ENCODE measurements around the gene PHGDH. TPM values are rescaled to one million over a fixed set of nuclear protein-coding genes. Genes with fewer than 3 reads are reported as not detected.
"Not testable (repeated sequence)": the region's sequence is repeated elsewhere in the genome, so short reads cannot be mapped to it uniquely, and the experiment has no call there.

PHGDH gene
- total RNA-seq, 4 donors from 2014 or later, result 16.5 to 56.3 (median 42.9) TPM

DNA sequence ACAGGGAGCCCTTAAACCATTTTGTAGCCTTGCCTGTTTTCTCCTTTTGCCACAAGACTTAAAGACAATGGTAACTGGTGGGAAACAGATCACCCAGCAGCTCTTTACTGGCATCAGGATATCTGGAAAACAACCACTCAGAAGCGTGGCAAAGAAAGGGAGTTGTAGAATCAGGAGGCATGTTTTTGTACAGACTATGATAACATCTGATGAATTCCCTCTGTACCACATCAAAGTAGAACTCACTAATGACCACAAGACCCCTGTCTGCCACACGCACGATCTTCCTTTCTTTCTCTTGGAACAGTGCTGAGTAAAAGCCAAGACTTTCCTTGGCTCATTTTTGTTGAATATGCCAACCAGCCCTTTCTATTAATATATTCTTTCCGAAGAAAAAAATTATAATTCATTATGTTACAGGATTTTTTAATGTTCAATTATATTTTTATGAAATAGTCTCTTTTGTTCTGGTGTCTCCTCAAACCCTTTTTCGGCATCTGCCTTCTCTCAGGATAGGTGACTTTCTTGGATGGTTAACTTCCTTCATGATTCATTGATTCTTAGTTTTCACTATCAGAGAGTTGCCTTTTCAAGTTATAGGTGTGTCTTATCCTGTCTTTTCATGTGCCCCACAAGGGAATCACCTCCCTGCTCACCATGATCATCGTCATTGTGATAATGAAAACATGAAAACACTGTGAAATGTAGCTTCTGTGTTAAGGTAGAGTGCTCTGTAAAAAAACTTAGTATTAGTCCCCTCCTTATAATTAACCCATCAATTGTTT lies 7.9 kb upstream of the PHGDH start:
- no peak overlapping the region for H3K4me3 ChIP-seq
- no peak for DNase-seq (ENCODE audit: low spot score in 2 of 2)
- 80 to 82% methylated on average over 6 of the region's 6 CpGs for WGBS, 2 donors

DNA sequence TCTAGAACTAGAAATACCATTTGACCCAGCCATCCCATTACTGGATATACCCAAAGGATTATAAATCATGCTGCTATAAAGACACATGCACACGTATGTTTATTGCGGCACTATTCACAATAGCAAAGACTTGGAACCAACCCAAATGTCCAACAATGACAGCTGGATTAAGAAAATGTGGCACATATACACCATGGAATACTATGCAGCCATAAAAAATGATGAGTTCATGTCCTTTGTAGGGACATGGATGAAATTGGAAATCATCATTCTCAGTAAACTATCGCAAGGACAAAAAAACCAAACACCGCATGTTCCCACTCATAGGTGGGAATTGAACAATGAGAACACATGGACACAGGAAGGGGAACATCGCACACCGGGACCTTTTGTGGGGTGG lies 5.1 kb upstream of the PHGDH start:
- not testable (repeated sequence) for H3K36me3 ChIP-seq
- WGBS, 2 donors, result 94 to 96% methylated on average over 6 of the region's 6 CpGs

More for the DNA sequence above, 7.9 kb upstream of the PHGDH start:
- peaks cover 0 to 20% (median 0%) of the 10 kb centered on the region in 4 donors for H3K9me3 ChIP-seq
- no peak overlapping the region for H3K27ac ChIP-seq
- no peaks in the 10 kb centered on the region for H3K4me1 ChIP-seq
- TF ChIP-seq, protein P1, sequence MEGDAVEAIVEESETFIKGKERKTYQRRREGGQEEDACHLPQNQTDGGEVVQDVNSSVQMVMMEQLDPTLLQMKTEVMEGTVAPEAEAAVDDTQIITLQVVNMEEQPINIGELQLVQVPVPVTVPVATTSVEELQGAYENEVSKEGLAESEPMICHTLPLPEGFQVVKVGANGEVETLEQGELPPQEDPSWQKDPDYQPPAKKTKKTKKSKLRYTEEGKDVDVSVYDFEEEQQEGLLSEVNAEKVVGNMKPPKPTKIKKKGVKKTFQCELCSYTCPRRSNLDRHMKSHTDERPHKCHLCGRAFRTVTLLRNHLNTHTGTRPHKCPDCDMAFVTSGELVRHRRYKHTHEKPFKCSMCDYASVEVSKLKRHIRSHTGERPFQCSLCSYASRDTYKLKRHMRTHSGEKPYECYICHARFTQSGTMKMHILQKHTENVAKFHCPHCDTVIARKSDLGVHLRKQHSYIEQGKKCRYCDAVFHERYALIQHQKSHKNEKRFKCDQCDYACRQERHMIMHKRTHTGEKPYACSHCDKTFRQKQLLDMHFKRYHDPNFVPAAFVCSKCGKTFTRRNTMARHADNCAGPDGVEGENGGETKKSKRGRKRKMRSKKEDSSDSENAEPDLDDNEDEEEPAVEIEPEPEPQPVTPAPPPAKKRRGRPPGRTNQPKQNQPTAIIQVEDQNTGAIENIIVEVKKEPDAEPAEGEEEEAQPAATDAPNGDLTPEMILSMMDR (IDR thresholded peaks at IDR 0.05), result no peak
- TF ChIP-seq EP300 (IDR thresholded peaks at IDR 0.05) (no peak), POLR2A (IDR thresholded peaks at IDR 0.05) (no peak)
- no peaks in the 10 kb centered on the region for H3K36me3 ChIP-seq
- H3K27me3 ChIP-seq, result no peaks in the 10 kb centered on the region

DNA sequence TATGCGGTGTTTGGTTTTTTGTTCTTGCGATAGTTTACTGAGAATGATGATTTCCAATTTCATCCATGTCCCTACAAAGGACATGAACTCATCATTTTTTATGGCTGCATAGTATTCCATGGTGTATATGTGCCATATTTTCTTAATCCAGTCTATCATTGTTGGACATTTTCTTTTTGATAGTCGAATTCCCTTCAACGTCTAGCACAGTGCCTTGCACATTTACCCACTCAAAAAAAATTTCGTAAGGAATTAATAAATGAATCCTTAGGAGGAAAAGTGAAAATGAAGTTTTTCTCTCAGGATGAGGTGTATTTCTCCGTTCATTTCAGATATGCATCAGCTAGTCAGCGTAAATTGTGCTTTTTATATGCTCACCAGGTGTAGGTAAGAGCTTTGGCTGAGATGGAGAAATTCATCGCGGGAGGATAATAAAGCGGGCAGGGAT lies 354 bp upstream of the PHGDH start:
- H3K36me3 ChIP-seq; DNase-seq (ENCODE audit: low spot score in 2 of 2); H3K27me3 ChIP-seq; H3K9me3 ChIP-seq: not testable (repeated sequence)
- H3K4me1 ChIP-seq, result peaks cover 0 to 37% (median 13%) of the 10 kb centered on the region in 4 donors
- peak overlapping the region in 1 of 4 donors; percentile 88 for H3K27ac ChIP-seq
- H3K4me3 ChIP-seq, result peak overlapping the region; percentile 49 to 73 (median 64)
- WGBS, 2 donors, result 21 to 27% methylated on average over 9 to 10 of the region's 10 CpGs

More for the DNA sequence above, 5.1 kb upstream of the PHGDH start:
- H3K4me1 ChIP-seq; H3K27ac ChIP-seq; H3K27me3 ChIP-seq; H3K9me3 ChIP-seq; DNase-seq (ENCODE audit: low spot score in 2 of 2); H3K4me3 ChIP-seq: not testable (repeated sequence)

DNA sequence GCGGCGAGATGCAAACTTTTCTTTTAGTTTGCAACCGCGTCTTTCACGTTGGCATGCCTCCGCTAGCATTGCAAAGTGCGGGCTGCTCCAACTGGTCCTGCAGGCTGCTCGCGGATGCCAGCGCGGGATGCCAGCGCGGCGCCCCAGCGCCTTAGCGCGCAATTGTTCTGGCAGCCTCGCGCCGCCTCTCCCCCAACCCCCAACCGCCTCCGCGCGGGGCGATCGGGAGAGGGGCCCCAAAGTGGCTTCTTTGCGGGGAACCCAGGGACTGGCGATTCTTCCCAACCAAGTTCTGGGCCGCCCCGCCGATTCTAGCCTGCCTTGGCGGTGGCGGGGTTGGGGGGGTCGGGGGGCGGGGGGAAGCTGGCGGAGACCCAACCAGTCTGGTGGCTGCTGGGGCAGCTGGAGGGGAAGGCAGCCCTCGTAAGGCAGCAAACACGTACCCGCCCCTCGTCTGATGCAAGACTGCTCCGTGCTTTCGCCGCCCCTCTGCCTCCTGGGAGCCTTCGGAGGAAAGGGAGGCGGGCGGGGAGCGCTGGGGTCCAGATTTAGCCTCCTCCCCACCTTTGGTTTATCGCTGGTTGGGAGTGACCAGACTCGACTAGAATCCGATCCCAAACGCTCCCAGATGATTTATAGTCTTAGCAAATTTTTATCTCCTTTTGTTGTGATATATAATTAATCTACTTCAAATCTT lies 756 bp downstream of the PHGDH start:
- TF ChIP-seq POLR2A (IDR thresholded peaks at IDR 0.05) (peak in 1 of 2 donors; percentile 31), EP300 (IDR thresholded peaks at IDR 0.05) (peak in 1 of 2 donors; percentile 58)
- TF ChIP-seq, protein P1 (IDR thresholded peaks at IDR 0.05), result no peak
- Histone ChIP-seq H3K27ac (peak overlapping the region; percentile 67 to 88 (median 78)), H3K27me3 (no peaks in the 10 kb centered on the region), H3K4me3 (peak overlapping the region; percentile 49 to 73 (median 64)), H3K4me1 (peaks cover 0 to 37% (median 13%) of the 10 kb centered on the region in 4 donors), H3K36me3 (no peaks in the 10 kb centered on the region), H3K9me3 (no peaks in the 10 kb centered on the region)
- WGBS, 2 donors, result 1 to 2% methylated on average over 24 to 44 of the region's 51 CpGs
- DNase-seq (ENCODE audit: low spot score in 2 of 2), result peak; percentile 70 to 75

DNA sequence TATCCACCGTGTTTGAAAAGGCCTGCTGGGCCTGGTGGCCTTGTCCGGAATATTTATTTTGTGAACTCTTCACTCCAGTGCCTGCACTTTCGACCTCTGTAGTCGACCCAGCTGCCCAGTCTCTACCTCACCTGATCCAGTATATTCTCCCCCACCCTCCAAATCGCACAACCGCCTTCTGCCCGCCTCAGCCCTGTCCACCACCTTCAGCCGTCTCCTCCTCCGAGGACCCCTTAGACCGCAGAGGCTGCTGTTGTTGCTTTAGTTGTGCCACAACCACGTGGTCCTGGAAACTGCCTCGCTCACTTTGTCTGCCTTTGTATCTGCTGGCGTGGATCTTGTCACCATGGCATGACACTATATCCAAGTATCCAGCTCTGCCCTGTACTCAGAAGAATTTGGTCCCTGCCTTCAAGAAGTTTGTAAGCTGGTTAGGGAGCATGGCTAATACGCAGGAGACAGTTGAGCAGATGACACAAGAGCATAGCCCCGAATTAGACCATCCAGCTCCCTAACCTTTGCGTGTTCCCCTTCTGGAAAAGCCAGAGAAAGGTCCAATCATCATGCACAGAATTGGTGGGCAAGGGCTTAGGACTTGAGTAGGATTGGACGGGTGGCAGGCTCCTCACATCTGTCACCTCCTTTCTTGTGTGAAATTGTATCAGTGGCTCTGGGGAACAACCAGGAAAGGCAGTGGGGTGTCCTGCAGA lies 1.5 kb downstream of the PHGDH start:
- Histone ChIP-seq H3K36me3 (no peaks in the 10 kb centered on the region), H3K4me3 (peak overlapping the region; percentile 49 to 73 (median 64)), H3K27me3 (no peaks in the 10 kb centered on the region), H3K27ac (peak overlapping the region; percentile 67 to 88 (median 78)), H3K4me1 (peaks cover 0 to 37% (median 13%) of the 10 kb centered on the region in 4 donors), H3K9me3 (no peaks in the 10 kb centered on the region)
- WGBS, 2 donors, result 29 to 36% methylated on average over 17 of the region's 17 CpGs
- TF ChIP-seq POLR2A (IDR thresholded peaks at IDR 0.05), result no peak
- TF ChIP-seq, protein P1 (IDR thresholded peaks at IDR 0.05), result no peak
- TF ChIP-seq EP300 (IDR thresholded peaks at IDR 0.05), result no peak
- peak in 1 of 2 donors; percentile 13 for DNase-seq (ENCODE audit: low spot score in 2 of 2)
